ENCODE results near the gene AGFG1.

- TF ChIP-seq POLR2A (IDR thresholded peaks at IDR 0.05) (no peak), CTCF (IDR thresholded peaks at IDR 0.05) (no peak)
These were observed 52.7 kb downstream of the AGFG1 start for GRCh38 chr2:227524665-227525064.

Data from body of pancreas (tissue), 4 donors.